ENCODE measurements around the gene EIF2S3B. TPM values are rescaled to one million over a fixed set of nuclear protein-coding genes. Genes with fewer than 3 reads are reported as not detected.

Gene EIF2S3B
- total RNA-seq, 4 donors from 2014 or later: 0.22 to 0.85 (median 0.38) TPM; not detected in 1

DNA sequence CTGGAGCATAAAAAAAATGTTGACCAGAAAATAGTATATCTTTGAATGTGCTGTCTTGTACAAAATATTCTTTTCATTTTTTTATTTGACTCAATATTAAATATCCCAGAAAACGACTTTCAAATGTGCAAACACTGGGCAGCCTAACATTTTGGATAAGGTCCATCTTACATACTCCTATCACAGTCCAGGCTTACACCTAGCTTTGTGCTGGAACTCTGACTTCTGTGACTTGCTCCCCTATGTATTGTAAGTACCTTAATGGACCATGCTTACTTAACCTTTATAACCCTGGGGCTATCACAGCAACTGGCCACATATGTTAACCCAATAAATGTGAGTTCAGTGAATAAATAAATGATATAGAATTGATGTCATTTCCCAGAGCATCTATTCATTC lies 7.6 kb upstream of the EIF2S3B start:
- TF ChIP-seq, protein P1, sequence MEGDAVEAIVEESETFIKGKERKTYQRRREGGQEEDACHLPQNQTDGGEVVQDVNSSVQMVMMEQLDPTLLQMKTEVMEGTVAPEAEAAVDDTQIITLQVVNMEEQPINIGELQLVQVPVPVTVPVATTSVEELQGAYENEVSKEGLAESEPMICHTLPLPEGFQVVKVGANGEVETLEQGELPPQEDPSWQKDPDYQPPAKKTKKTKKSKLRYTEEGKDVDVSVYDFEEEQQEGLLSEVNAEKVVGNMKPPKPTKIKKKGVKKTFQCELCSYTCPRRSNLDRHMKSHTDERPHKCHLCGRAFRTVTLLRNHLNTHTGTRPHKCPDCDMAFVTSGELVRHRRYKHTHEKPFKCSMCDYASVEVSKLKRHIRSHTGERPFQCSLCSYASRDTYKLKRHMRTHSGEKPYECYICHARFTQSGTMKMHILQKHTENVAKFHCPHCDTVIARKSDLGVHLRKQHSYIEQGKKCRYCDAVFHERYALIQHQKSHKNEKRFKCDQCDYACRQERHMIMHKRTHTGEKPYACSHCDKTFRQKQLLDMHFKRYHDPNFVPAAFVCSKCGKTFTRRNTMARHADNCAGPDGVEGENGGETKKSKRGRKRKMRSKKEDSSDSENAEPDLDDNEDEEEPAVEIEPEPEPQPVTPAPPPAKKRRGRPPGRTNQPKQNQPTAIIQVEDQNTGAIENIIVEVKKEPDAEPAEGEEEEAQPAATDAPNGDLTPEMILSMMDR (IDR thresholded peaks at IDR 0.05; ENCODE audit: low read depth): no peak

DNA sequence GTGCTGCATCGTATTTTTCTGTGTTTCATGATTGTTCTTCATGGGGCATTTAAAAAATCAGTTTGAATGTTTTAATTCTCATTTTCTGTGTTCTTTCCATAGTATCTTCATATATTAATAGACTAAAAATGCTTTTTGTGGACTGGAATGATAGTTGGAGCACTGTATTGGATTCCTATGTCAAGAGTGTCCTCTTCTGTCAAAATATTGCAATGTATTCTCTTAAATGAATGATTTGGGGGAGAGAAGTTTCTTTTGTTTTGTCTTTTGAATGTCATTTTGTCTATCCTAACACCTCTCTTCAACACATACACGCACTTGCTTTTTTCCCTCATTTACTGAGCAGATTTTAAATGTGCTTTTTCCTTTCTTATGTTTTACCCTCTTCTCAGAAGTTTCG lies 4.7 kb upstream of the EIF2S3B start:
- TF ChIP-seq, protein P1 (IDR thresholded peaks at IDR 0.05; ENCODE audit: low read depth): no peak

DNA sequence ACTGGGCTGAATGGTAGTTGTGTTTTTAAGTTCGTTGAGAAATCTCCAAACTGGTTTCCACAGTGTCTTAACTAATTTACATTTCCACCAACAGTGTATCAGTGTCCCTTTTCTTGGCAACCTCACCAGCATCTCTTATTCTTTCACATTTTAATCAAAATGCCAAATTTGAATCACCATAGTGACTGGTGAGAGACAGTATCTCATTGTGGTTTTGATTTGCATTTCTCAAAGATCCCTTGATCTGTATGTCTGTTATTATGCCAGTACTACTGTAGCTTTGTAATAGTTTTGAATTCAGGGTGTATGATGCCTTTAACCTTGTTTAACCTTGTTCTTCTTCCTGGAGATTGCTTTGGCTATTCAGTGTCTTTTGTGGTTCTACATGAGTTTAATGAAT lies 2.2 kb upstream of the EIF2S3B start:
- TF ChIP-seq, protein P1 (IDR thresholded peaks at IDR 0.05; ENCODE audit: low read depth): no peak

DNA sequence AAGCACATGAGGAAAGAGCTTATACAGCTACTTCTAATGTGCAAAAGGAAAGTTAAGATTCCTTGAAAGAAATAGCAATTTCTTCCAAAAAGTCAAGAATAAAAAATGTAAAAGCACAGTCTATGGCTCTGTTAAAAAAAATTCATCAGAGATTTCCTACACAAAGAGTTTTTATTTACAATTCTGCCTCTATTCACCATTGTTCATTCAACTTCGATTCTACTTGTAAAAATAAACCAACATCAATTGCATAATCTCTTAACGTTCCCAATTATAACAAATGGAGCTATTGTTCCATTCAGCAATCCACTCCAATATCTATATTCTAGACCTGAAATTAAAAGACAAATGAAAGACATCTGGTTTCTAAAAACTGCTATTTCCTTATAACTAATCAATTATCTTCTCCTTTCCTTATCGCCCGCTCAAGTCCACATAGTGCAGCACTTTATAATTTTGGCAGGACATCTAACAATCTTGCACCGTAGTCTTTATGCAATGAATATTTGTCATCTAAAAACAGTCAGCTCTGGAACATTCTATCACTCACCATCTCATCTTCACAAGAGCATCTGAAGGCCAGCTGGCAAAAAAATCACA lies 6.2 kb downstream of the EIF2S3B start:
- TF ChIP-seq, protein P1 (IDR thresholded peaks at IDR 0.05; ENCODE audit: low read depth): no peak

DNA sequence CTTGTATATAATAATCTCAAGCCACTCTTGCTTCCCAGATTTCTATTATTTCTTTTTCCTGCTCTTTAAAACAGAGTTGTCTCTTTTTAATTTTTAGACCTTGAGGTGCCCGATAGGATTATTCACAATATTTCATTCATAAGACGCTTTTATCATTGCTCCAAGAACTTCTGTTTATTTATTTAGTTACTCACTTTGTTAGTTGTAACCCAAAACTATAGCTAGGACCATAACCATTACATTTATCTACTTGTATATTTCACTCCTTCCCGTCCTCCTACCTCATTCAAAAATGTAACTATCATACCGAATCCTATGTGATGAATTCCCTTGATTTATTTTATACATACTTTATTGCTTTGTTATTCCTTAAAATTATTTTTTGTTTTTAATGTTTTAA lies 7.1 kb downstream of the EIF2S3B start:
- TF ChIP-seq, protein P1 (IDR thresholded peaks at IDR 0.05; ENCODE audit: low read depth): no peak

DNA sequence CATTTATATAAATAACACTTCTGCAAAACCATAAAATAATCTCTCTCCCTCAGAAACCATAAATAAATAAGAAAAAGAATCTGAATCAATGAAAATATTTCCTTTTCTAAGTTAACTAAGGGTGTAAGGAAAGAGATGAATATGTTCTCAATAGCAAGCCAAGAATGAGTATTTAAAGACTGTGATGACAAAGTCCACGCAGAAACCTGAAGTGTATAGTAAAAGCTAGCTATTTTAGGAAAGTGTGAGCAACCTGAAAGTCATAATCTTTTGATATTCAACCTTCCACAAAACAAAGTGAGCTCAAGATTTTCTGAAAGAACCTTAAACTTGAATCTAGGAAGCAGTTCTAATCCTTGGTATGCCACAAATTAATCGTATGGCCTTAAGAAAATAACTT lies 15.9 kb downstream of the EIF2S3B start:
- TF ChIP-seq, protein P1 (IDR thresholded peaks at IDR 0.05; ENCODE audit: low read depth): no peak

DNA sequence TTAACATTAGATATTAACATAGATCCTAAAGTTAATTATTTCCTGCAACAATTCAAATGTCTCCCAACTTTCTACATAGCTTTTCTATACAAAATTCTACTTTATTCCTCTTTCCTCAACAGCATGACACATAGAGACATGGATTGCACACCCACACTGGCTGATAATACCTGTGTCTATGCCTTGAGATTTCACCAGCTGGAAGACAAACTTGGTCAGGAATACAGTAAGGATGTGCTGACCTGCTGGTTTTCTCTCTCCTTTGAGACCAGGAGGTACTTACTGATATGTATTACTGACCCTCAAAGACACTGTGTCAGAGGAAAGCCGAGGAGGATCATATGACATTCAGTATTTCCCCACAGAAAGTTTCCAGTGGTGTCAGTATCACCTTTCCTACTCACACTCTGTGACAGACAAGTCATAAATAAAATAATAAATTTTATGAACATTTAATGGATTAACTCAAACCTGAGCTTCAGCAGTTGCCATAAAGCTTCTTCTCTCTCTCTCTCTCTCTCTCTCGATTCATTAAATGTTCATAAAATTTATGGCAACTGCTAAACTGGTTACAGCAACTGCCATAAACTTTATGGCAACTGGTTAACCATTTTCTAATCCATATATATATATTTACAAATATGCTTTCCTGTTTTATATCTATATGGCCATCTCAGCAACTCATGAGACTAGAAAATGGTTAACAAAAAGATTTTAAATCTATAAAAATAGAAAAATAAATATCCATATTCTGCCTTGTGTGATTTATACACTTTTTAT lies 22.7 kb downstream of the EIF2S3B start:
- TF ChIP-seq, protein P1 (IDR thresholded peaks at IDR 0.05; ENCODE audit: low read depth): no peak

Measured in subcutaneous adipose tissue (tissue), 4 donors.